Spleen (tissue), 11 donors: ENCODE measurements around the gene RENBP. TPM values are rescaled to one million over a fixed set of nuclear protein-coding genes. Genes with fewer than 3 reads are reported as not detected.
A peak's percentile ranks its signal among the peaks of the same experiment; 100 is the strongest.

Experiments used
- DNase-seq: peaks from one replicate; pipeline ENCODE4 v3.0.0-alpha.2; 2020
- H3K27ac ChIP-seq, 8 donors: fragments of 200-600 bp; sonication (generic) in 7 of 8; 1 replicate in 4 of 8; 2 replicates in 4 of 8; pipeline versions ENCODE4 v1.5.0 to v1.8.0; 2016 to 2021; ENCODE audit warnings: inconsistent platforms in 4 of 8, mild to moderate bottlenecking in 4 of 8, moderate library complexity in 1 of 8
- H3K27me3 ChIP-seq, 7 donors: fragments of 200-600 bp; sonication (generic) in 6 of 7; replicated peaks in 1 of 7; 1 replicate in 4 of 7; 2 replicates in 3 of 7; pipeline versions ENCODE4 v1.5.0 to v1.8.0; 2016 to 2021; ENCODE audit warnings: inconsistent platforms in 3 of 7, mild to moderate bottlenecking in 1 of 7
- H3K36me3 ChIP-seq, 6 donors: fragments of 200-600 bp; sonication (generic) in 5 of 6; 1 replicate in 4 of 6; 2 replicates in 2 of 6; pipeline versions ENCODE4 v1.5.0 to v1.8.0; 2016 to 2021; ENCODE audit warnings: inconsistent platforms in 2 of 6
- H3K4me1 ChIP-seq, 6 donors: fragments of 200-600 bp; sonication (generic) in 5 of 6; 1 replicate in 3 of 6; 2 replicates in 3 of 6; pipeline versions ENCODE4 v1.5.0 to v1.8.0; 2016 to 2021; ENCODE audit warnings: inconsistent platforms in 3 of 6
- H3K4me3 ChIP-seq, 8 donors: fragments of 200-600 bp; sonication (generic) in 7 of 8; 1 replicate in 4 of 8; 2 replicates in 4 of 8; pipeline versions ENCODE4 v1.5.0 to v1.8.0; 2016 to 2021; ENCODE audit warnings: inconsistent platforms in 4 of 8, mild to moderate bottlenecking in 4 of 8, moderate library complexity in 2 of 8
- H3K9me3 ChIP-seq, 8 donors: fragments of 200-600 bp; sonication (generic) in 7 of 8; 1 replicate in 4 of 8; 2 replicates in 4 of 8; pipeline versions ENCODE4 v1.5.0 to v1.8.0; 2016 to 2021; ENCODE audit warnings: inconsistent platforms in 4 of 8
- POLR2A ChIP-seq, 3 donors: fragments of 450-650 bp; IDR thresholded peaks; one replicate each; pipeline ENCODE4 v1.5.1; 2017; ENCODE audit warnings: antibody characterized with exemption in 3 of 3, mild to moderate bottlenecking in 1 of 3
- POLR2AphosphoS5 ChIP-seq, 3 donors: sonication (generic); formaldehyde crosslinking; IDR thresholded peaks; one replicate each; pipeline ENCODE4 v1.5.1; 2017; ENCODE audit warnings: antibody characterized with exemption in 3 of 3
- WGBS, 5 donors: extraction: QIAGEN DNeasy Blood & Tissue Kit in 3 of 5; methylation state at CpG; one replicate each; pipeline versions ENCODE4 v1.1.5 to v1.1.7; 2013 to 2018; 5-methylcytosine and 5-hydroxymethylcytosine counted together
- intact Hi-C: fragments of 100-400 bp; cut with DNase I; formaldehyde crosslinking; loops from one replicate; pipeline ENCODE4 v1.15.0; 2023; ENCODE audit warnings: low total_unique reads
- polyA plus RNA-seq, 3 donors: library from polyadenylated mRNA; stranded (reverse); fragments of 200-250 nt; gene quantifications; one replicate each; pipeline ENCODE4 v1.2.1, GENCODE V29; 2013
- total RNA-seq, 7 donors: library from RNA; depleted of rRNA in 3 of 7; stranded (reverse); fragments of >200 nt in 3 of 7; fragmentation: NEBNext Ultra II Directional in 4 of 7; extraction: Animal tissue kit (Norgen Biotek cat#: 25700) in 4 of 7; gene quantifications; one replicate each; pipeline versions ENCODE4 v1.1.0 to v1.2.1, GENCODE V29; 2016 to 2021
- TF ChIP-seq, protein P1 (sequence below), 11 experiments: fragments of 200-600 bp in 7 of 11; fragments of 450-650 bp in 4 of 11; sonication (generic) in 4 of 11; IDR thresholded peaks in 8 of 11; conservative IDR thresholded peaks in 3 of 11; 1 replicate in 7 of 11; 2 replicates in 4 of 11; pipeline versions ENCODE4 v1.4.0 to v1.8.0; 2016 to 2021; ENCODE audit warnings: antibody characterized with exemption in 11 of 11, inconsistent platforms in 4 of 11, mild to moderate bottlenecking in 1 of 11
- donor health status: healthy with polysubstance abuse.
- donor health status: DM: no; HTN: no; CAD: no; lungs with moderate emphysema.
- donor health status: DM: no; HTN: no; CAD: no.
- donor health status: Bipolar disorder and iron deficiency.
- donor health status: healthy.
- donor health status: DM: no; HTN: no; CAD: no.
- donor health status: DM: yes; HTN: yes; CAD: no.

Gene RENBP
- total and polyA plus RNA-seq, 10 donors, result 42.0 to 105 (median 63.5) TPM

DNA sequence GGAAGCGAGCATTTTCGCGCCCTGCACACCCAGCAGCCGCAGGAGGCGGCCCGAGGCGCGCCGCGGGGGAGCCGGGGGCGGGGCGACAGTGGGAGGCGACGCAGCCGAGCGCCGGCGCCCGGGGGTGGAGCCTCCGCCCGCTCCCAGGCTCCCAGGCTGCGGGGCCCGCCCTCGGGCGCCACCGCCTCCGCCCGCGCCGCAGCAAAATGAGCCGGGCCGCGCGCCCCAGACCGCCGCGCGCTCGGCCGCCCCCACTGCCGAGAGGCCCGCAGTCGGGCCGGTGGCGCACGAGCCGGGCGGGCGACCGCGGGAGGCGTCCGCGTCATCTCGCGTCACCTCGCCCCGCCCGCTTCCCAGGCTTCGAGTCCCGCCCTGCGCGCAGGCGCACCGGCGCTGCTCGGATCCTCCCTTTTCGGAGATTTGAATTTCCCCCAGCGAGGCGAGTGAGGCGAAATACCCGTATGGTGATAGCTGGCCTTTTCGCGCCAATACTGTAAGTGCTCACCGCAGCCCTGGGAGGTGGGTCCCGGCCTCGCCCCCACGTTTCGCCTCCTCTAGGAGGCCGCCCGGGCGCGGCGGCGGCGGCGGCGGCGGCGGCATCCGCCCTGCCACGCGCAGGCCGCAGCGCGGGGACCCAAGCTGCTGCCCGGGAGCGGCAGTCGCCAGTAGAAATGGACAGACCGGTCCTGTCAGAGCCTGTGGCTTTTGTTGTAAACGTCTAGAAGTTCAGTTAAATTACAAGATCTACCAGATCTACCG lies 28.1 kb upstream of the RENBP start, which contains the start of gene TMEM187:
TMEM187 (plus strand) TSS at position 387 of the 759 bp plus-strand sequence. CDS start 9,309 bp downstream, outside the sequence.
- no peaks in the 10 kb centered on the region for H3K36me3 ChIP-seq
- peak; percentile 95 for DNase-seq
- WGBS, 5 donors, result 0 to 8% (median 1%) methylated on average over 2 to 103 of the region's 103 CpGs
- peak within 1 kb of the TSS; percentile 98 to 100 (median 99) for H3K27ac ChIP-seq
- peak within 1 kb of the TSS; percentile 73 to 97 (median 79) for H3K4me3 ChIP-seq
- no peaks in the 10 kb centered on the region for H3K9me3 ChIP-seq
- intact Hi-C loops, result no loop called here
- H3K27me3 ChIP-seq, result no peaks in the 10 kb centered on the region
- TF ChIP-seq POLR2AphosphoS5 (IDR thresholded peaks at IDR 0.05), result peak; percentile 63 to 75 (median 73)
- TF ChIP-seq, protein P1, sequence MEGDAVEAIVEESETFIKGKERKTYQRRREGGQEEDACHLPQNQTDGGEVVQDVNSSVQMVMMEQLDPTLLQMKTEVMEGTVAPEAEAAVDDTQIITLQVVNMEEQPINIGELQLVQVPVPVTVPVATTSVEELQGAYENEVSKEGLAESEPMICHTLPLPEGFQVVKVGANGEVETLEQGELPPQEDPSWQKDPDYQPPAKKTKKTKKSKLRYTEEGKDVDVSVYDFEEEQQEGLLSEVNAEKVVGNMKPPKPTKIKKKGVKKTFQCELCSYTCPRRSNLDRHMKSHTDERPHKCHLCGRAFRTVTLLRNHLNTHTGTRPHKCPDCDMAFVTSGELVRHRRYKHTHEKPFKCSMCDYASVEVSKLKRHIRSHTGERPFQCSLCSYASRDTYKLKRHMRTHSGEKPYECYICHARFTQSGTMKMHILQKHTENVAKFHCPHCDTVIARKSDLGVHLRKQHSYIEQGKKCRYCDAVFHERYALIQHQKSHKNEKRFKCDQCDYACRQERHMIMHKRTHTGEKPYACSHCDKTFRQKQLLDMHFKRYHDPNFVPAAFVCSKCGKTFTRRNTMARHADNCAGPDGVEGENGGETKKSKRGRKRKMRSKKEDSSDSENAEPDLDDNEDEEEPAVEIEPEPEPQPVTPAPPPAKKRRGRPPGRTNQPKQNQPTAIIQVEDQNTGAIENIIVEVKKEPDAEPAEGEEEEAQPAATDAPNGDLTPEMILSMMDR (IDR thresholded peaks at IDR 0.05 in 8 of 11, conservative IDR thresholded peaks at IDR 0.05 in 3 of 11), result no peak
- H3K4me1 ChIP-seq, result peaks cover 20 to 49% (median 45%) of the 10 kb centered on the region in 6 donors

DNA sequence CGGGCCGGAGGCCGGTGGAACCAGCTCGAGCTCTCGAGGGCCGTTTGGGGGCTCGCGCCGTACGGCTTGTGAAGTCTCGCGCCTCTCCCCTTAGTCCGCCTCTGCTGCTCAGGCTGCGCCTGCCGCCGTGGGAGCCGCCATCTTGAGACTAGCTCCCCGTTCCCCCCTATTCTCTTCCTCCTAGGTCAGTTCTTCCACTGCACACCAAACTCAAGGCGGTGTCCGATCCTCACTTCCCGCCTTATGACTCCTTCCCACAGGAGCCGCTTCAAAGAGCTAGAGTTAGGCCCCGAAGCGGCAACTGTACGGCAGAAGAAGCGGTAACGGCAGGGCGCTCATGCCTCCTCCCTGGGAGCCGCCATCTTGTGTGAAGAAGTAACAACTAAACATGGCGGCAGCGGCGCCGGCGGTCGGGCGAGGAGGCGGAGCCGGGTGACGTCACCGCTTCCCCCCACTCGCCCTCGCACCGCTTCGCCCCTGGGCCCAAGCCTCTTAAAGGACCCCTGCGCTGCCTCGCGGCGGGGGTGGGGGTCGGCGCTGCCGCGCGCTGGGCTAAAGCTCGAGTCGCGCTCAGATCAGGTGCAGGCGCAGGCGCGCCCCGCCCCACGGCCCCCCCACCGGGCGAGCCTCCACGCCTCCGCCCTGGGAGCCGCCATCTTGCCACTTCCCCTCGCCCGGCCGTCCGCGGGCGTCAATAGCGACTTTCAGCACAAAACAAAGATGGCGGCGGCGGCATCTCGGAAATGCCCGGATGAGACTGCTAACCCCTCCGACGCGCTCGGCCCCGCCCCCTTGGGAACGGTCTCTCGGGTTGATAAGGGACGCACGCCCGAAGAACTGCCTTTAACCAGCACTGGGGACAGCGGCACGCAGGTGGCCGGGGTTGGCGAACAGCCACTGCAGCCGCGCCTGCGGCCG lies 27.3 kb upstream of the RENBP start, which contains the start of gene HCFC1:
HCFC1 (minus strand) TSS at position 369 of the 918 bp plus-strand sequence. CDS start 978 bp downstream, outside the sequence.
- no peaks in the 10 kb centered on the region for H3K36me3 ChIP-seq
- peaks cover 24 to 58% (median 53%) of the 10 kb centered on the region in 6 donors for H3K4me1 ChIP-seq
- H3K4me3 ChIP-seq, result peak within 1 kb of the TSS; percentile 73 to 97 (median 79)
- intact Hi-C loops, result no loop called here
- no peaks in the 10 kb centered on the region for H3K27me3 ChIP-seq
- TF ChIP-seq, protein P1 (IDR thresholded peaks at IDR 0.05 in 8 of 11, conservative IDR thresholded peaks at IDR 0.05 in 3 of 11), result no peak
- TF ChIP-seq POLR2A (IDR thresholded peaks at IDR 0.05) (no peak), POLR2AphosphoS5 (IDR thresholded peaks at IDR 0.05) (peak; percentile 52 to 80 (median 77))
- 0 to 27% (median 3%) methylated on average over 38 to 96 of the region's 96 CpGs; no CpG with 5 or more reads in 1 of the 5 donors for WGBS, 5 donors
- H3K27ac ChIP-seq, result peak within 1 kb of the TSS; percentile 98 to 100 (median 99)
- no peaks in the 10 kb centered on the region for H3K9me3 ChIP-seq
- peak; percentile 97 for DNase-seq

DNA sequence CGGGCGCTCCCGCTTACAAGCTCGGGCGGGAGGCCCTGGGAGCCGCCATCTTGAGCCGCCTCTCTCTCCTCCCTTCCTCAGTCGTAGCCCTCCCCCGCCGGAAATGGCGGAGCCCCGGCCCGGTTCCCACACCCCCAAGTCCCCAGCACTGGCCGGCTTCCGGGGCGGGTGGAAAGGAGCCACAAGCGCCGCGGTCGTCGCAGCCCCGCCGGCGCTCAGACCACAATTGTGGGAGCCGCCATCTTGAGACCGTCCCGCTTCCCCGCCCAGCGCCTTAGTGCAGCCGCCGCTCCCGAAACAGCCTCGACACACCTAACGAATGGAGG lies 26.6 kb upstream of the RENBP start:
- H3K4me1 ChIP-seq, result peaks cover 26 to 64% (median 59%) of the 10 kb centered on the region in 6 donors
- no peaks in the 10 kb centered on the region for H3K9me3 ChIP-seq
- TF ChIP-seq POLR2A (IDR thresholded peaks at IDR 0.05) (no peak), POLR2AphosphoS5 (IDR thresholded peaks at IDR 0.05) (peak; percentile 45 to 88 (median 75))
- intact Hi-C loops, result no loop called here
- DNase-seq, result peak; percentile 98
- H3K27ac ChIP-seq, result peak overlapping the region; percentile 98 to 100 (median 99)
- 1 to 27% (median 3%) methylated on average over 12 to 34 of the region's 34 CpGs for WGBS, 5 donors
- peak overlapping the region; percentile 73 to 97 (median 79) for H3K4me3 ChIP-seq
- no peaks in the 10 kb centered on the region for H3K36me3 ChIP-seq
- H3K27me3 ChIP-seq, result no peaks in the 10 kb centered on the region

DNA sequence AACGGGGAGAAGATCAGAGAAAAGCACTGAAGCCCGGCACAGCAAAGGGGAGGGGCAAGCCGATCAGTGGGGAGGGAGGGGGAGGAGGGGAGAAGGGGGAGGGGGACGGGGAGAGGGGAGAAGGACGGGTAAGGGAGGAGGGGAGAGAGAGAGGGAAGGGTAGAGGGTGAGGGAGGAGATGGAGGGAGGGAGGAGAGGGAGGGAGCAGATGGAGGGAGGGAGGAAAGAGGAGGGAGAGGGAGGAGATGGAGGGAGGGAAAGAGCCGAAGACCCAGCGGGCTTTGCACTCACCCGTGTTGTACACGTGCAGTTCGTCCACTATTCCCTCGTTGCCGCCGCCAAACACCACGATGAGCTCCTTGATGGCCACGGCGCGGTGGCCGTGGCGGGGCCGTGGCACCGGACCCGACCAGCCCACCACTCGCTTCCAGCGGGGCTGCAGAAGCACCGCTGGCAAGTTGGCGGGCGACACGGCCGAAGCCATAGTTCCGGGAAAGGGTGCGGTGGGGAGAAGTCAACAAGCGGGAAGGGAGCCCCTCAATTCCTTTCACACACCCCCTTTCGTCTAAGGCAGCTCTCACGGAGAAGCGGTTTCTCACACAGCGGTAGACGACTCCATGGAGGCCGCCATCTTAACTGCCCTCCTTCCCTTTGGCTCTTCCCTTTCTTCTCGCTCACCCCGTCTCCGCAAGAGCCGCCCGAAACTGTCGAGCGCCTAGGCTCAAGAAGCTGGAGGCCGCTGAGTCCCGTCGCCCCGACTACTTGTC lies 26.1 kb upstream of the RENBP start:
- intact Hi-C loops, result no loop called here
- no peaks in the 10 kb centered on the region for H3K9me3 ChIP-seq
- 0 to 11% (median 1%) methylated on average over 19 to 49 of the region's 49 CpGs for WGBS, 5 donors
- DNase-seq, result peak; percentile 90
- no peaks in the 10 kb centered on the region for H3K27me3 ChIP-seq
- H3K4me3 ChIP-seq, result peak overlapping the region; percentile 73 to 97 (median 79)
- peaks cover 31 to 69% (median 65%) of the 10 kb centered on the region in 6 donors for H3K4me1 ChIP-seq
- H3K36me3 ChIP-seq, result no peaks in the 10 kb centered on the region
- H3K27ac ChIP-seq, result peak overlapping the region; percentile 98 to 100 (median 99)
- TF ChIP-seq POLR2A (IDR thresholded peaks at IDR 0.05) (no peak), POLR2AphosphoS5 (IDR thresholded peaks at IDR 0.05) (no peak)
- TF ChIP-seq, protein P1 (IDR thresholded peaks at IDR 0.05 in 8 of 11, conservative IDR thresholded peaks at IDR 0.05 in 3 of 11), result no peak
